Caki2 (cell line): ENCODE measurements around the gene HSP90B1. TPM values are rescaled to one million over a fixed set of nuclear protein-coding genes. Genes with fewer than 3 reads are reported as not detected.
A peak's percentile ranks its signal among the peaks of the same experiment; 100 is the strongest.

ENCODE experiments used
- DNase-seq: peaks from one replicate; pipeline ENCODE4 v3.0.0-alpha.2; 2015; ENCODE audit warnings: low read depth
- in situ Hi-C: cut with HindIII; loops from 2 replicates; pipeline ENCODE4 v1.10.0; 2016; ENCODE audit warnings: low sequenced_read_pairs, low pct_unique_long_range_greater_than_20kb, mixed read lengths
- total RNA-seq: library from RNA; depleted of rRNA; stranded (reverse); fragments of >200 nt; shearing (Covaris generic); gene quantifications from 2 replicates; pipeline ENCODE4 v1.2.3, GENCODE V29; 2014; ENCODE audit warnings: low replicate concordance; rRNA removed

Gene HSP90B1
- 186 and 205 TPM in 2 replicates for total RNA-seq

GRCh38 chr12:103930034-103930786, at the start of gene HSP90B1:
TSS of gene HSP90B1 (plus strand) at chr12:103930410. CDS start at chr12:103930516, 106 bp downstream.
- in situ Hi-C loops = no loop called here
- DNase-seq = peak; percentile 100

- in situ Hi-C loops = no loop called here
- DNase-seq = peak; percentile 37
Observed at GRCh38 chr12:103881261-103881660, 48.9 kb upstream of the HSP90B1 start.

GRCh38 chr12:103882861-103883596, 47.2 kb upstream of the HSP90B1 start:
- no peak for DNase-seq
- in situ Hi-C loops = no loop called here

GRCh38 chr12:103883908-103884307, 46.3 kb upstream of the HSP90B1 start:
- no peak for DNase-seq
- in situ Hi-C loops = no loop called here

- DNase-seq = no peak
- in situ Hi-C loops = no loop called here
Observed at GRCh38 chr12:103884316-103884715, 45.9 kb upstream of the HSP90B1 start.

- no peak for DNase-seq
- in situ Hi-C loops = no loop called here
Observed at GRCh38 chr12:103886195-103886797, 43.9 kb upstream of the HSP90B1 start.

GRCh38 chr12:103887738-103888137, 42.5 kb upstream of the HSP90B1 start:
- no peak for DNase-seq
- in situ Hi-C loops = no loop called here

- in situ Hi-C loops = no loop called here
Observed at GRCh38 chr12:103897316-103897715, 32.9 kb upstream of the HSP90B1 start.

GRCh38 chr12:103901518-103902173, 28.6 kb upstream of the HSP90B1 start:
- in situ Hi-C loops = no loop called here
- no peak for DNase-seq

More at GRCh38 chr12:103897316-103897715, 32.9 kb upstream of the HSP90B1 start:
- DNase-seq = no peak

- no peak for DNase-seq
- in situ Hi-C loops = no loop called here
Observed at GRCh38 chr12:103903993-103904392, 26.2 kb upstream of the HSP90B1 start.

GRCh38 chr12:103905730-103906349, 24.4 kb upstream of the HSP90B1 start:
- in situ Hi-C loops = no loop called here
- no peak for DNase-seq

GRCh38 chr12:103908246-103908541, 22.0 kb upstream of the HSP90B1 start:
- no peak for DNase-seq
- in situ Hi-C loops = no loop called here

GRCh38 chr12:103908877-103909276, 21.3 kb upstream of the HSP90B1 start:
- in situ Hi-C loops = no loop called here

GRCh38 chr12:103909811-103910210, 20.4 kb upstream of the HSP90B1 start:
- no peak for DNase-seq
- in situ Hi-C loops = no loop called here

More at GRCh38 chr12:103908877-103909276, 21.3 kb upstream of the HSP90B1 start:
- DNase-seq = no peak

GRCh38 chr12:103912069-103912468, 18.1 kb upstream of the HSP90B1 start:
- DNase-seq = no peak
- in situ Hi-C loops = no loop called here

- in situ Hi-C loops = no loop called here
- no peak for DNase-seq
Observed at GRCh38 chr12:103913100-103913499, 17.1 kb upstream of the HSP90B1 start.

GRCh38 chr12:103915306-103915705, 14.9 kb upstream of the HSP90B1 start:
- DNase-seq = no peak
- in situ Hi-C loops = no loop called here

GRCh38 chr12:103917873-103918272, 12.3 kb upstream of the HSP90B1 start:
- no peak for DNase-seq
- in situ Hi-C loops = no loop called here
